Stimulated activated effector memory CD8-positive, alpha-beta T cell treated with anti-CD3 and anti-CD28 coated beads, Interleukin-12 subunit alpha, Interleukin-12 subunit beta, amount 100 ng/mL, for 72 hours (primary cell): ENCODE data around the gene NME3.

Source experiments
- ATAC-seq: fragments of 150-1000 bp; cut with Tn5 transposase; 2 replicates; pipeline ENCODE4 v1.10.0; 2021
- DNase-seq, 2 donors: peaks; one replicate each; pipeline ENCODE4 v3.0.0; 2021 to 2022; ENCODE audit warnings: low spot score in 2 of 2
- H3K27ac Mint-ChIP-seq: one replicate; pipeline ENCODE4 v1.8.0; 2022; ENCODE audit warnings: mild to moderate bottlenecking, mixed read lengths
- H3K36me3 Mint-ChIP-seq: one replicate; pipeline ENCODE4 v1.8.0; 2022; ENCODE audit warnings: mild to moderate bottlenecking, mixed read lengths
- H3K4me1 Mint-ChIP-seq: one replicate; pipeline ENCODE4 v1.8.0; 2022; ENCODE audit warnings: mixed read lengths
- H3K4me3 Mint-ChIP-seq: one replicate; pipeline ENCODE4 v1.8.0; 2022; ENCODE audit warnings: mild to moderate bottlenecking, mixed read lengths
- H3K9me3 Mint-ChIP-seq: one replicate; pipeline ENCODE4 v1.8.0; 2022; ENCODE audit warnings: mixed read lengths

NME3 gene

GRCh38 chr16:1788095-1788707 is 16.9 kb upstream of the NME3 start:
- DNase-seq = no peak
- no peak overlapping the region for H3K27ac Mint-ChIP-seq
- H3K36me3 Mint-ChIP-seq = peaks cover 24% of the 10 kb centered on the region
- no peak for ATAC-seq
- H3K4me1 Mint-ChIP-seq = peaks cover 15% of the 10 kb centered on the region
- no peak overlapping the region for H3K4me3 Mint-ChIP-seq
- H3K9me3 Mint-ChIP-seq = no peaks in the 10 kb centered on the region

DNA sequence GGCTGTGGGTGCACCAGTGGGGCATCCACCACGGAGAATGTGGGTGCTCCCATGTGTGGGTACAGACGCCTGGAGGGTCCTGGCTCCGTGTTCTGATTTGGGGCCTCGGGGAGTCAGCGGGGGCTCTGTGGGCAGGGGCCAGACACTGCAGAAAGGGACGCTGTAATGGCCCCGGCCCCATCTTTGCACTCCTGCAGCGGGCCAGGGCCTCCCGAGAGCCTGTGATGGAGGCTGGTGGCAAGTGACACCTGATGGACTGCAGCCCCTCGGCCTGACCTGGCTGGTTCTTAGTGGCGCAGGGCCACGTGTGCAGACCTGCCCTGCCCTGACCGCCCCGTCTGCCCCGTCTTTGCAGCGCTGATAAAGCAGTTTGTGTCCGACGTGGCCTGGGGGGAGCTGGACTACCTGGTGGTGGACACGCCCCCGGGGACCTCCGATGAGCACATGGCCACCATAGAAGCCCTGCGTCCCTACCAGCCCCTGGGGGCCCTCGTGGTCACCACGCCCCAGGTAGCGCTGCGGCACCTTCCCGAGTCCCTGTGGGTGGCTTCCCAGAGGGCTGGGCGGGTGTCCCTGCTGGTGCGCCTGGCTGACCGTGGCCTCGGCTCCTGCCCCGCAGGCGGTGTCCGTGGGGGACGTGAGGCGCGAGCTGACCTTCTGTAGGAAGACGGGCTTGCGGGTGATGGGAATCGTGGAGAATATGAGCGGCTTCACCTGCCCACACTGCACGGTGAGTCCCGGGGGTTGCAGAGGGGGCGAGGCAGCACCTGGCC is 16.2 kb upstream of the NME3 start:
- H3K36me3 Mint-ChIP-seq = peaks cover 28% of the 10 kb centered on the region
- no peak for ATAC-seq
- H3K9me3 Mint-ChIP-seq = no peaks in the 10 kb centered on the region

GRCh38 chr16:1787056-1787321 is 15.6 kb upstream of the NME3 start:
- no peaks in the 10 kb centered on the region for H3K9me3 Mint-ChIP-seq
- no peak overlapping the region for H3K27ac Mint-ChIP-seq
- H3K4me3 Mint-ChIP-seq = no peak overlapping the region
- ATAC-seq = no peak
- DNase-seq = no peak
- peaks cover 15% of the 10 kb centered on the region for H3K4me1 Mint-ChIP-seq
- H3K36me3 Mint-ChIP-seq = peaks cover 33% of the 10 kb centered on the region

More for the DNA sequence above, 16.2 kb upstream of the NME3 start:
- Mint-ChIP-seq H3K4me3 (no peak overlapping the region), H3K27ac (no peak overlapping the region), H3K4me1 (peaks cover 15% of the 10 kb centered on the region)
- no peak for DNase-seq

DNA sequence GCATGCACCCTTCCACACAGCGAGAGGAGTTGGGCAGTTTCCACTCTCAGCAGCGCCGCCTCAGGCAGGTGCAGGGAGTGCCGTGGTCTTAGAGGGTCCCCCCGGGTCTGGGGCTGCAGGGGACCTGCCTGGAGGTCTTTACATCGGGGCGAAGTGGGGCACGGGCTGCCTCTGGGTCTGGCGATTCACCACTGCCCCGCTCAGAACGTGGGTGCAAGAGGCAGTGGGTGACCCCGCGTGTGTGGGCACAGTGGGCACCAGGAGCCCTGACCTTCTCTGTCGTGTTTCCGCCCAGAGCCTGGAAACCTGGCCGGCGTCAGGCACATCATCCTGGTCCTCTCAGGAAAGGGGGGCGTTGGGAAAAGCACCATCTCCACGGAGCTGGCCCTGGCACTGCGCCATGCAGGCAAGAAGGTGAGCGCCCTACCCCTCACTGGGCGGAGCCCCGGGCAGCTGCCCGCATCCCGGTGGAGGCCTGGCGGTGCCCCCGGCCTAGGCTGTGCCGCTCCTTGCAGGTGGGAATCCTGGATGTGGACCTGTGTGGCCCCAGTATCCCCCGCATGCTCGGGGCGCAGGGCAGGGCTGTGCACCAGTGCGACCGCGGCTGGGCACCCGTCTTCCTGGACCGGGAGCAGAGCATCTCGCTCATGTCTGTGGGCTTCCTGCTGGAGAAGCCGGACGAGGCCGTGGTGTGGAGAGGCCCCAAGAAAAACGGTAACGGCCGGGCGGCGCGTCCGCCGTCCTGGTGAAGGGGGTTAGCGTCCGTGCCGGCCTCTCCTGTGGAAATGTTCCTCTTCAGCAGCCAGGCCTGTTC is 15.1 kb upstream of the NME3 start:
- DNase-seq (no peak), ATAC-seq (no peak)
- peaks cover 20% of the 10 kb centered on the region for H3K4me1 Mint-ChIP-seq
- H3K9me3 Mint-ChIP-seq = no peaks in the 10 kb centered on the region
- H3K27ac Mint-ChIP-seq = no peak overlapping the region
- no peak overlapping the region for H3K4me3 Mint-ChIP-seq
- H3K36me3 Mint-ChIP-seq = peaks cover 39% of the 10 kb centered on the region

DNA sequence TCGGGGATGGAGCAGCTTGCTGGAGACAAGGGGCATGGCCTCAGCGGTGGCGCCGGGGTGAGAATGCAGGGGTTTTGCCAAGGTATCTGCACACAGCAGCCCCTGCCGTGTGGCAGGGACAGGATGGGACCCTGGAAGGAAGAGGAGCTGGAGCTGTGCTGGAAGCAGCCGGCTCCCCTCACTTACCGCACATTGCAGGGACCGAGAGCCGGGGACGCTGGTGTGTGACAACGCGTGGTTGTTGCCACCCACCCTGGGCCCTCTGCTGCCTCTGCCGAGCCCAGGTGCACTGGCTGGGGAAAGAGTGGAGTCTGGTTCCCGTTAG is 14.5 kb upstream of the NME3 start:
- no peak overlapping the region for H3K4me3 Mint-ChIP-seq
- ATAC-seq (no peak), DNase-seq (peak in 1 of 2 donors; percentile 47)
- peaks cover 26% of the 10 kb centered on the region for H3K4me1 Mint-ChIP-seq
- H3K27ac Mint-ChIP-seq = no peak overlapping the region
- H3K36me3 Mint-ChIP-seq = peaks cover 44% of the 10 kb centered on the region
- no peaks in the 10 kb centered on the region for H3K9me3 Mint-ChIP-seq

- DNase-seq = no peak
- ATAC-seq = no peak
- peak overlapping the region; percentile 38 for H3K4me3 Mint-ChIP-seq
- peak overlapping the region; percentile 10 for H3K27ac Mint-ChIP-seq
- peaks cover 46% of the 10 kb centered on the region for H3K36me3 Mint-ChIP-seq
- H3K9me3 Mint-ChIP-seq = no peaks in the 10 kb centered on the region
- H3K4me1 Mint-ChIP-seq = peaks cover 26% of the 10 kb centered on the region
Measured at GRCh38 chr16:1784977-1785845, 13.9 kb upstream of the NME3 start.

DNA sequence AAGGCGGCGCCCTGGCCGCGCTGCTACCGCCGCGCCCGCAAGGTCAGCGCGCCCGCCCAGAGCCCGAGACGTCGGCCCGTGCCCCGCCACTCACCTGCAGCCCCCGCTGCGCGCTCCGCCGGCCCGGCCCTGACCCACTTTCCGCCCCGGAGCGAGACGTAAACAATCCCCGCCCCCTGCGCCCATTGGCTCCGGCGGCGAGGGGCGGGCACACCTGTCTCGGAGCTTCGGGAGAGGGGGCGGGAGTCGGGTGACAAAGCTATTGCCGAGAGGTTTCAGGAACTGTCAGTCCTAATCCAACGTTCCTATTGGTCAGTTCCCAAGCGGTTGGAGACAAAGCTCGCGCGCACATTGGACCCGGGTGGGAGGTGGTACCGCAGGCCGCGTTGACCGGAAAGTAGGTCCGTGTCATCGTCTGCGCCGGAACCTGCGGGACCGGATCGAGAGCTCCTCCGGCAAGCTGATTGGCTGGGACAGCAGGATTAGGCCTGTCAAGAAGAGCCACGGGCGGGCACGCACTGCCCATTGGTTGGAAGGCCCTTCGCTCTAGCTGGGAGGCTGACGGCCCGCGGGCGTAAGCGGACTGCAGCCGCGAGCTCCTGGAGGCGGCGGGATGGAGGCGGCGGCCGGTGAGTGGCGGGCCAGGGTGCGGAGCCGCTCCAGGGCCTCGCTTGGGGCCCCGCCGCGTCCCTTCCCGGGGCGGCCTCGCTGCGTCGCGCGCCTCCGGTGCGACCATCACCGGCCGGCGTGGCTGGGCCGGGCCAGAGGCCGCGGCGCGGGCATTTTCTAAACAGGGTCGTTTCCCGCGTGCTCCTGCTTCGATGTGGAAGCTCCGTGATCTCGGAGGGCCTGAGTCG is 11.3 kb upstream of the NME3 start, which contains the start of the genes NUBP2 and SPSB3:
Gene NUBP2 (plus strand): TSS at position 553 of the 857 bp plus-strand sequence. CDS start 61 bp downstream, at position 614.
Gene SPSB3 (minus strand): TSS at position 164 of the 857 bp plus-strand sequence. CDS start 1,088 bp downstream, outside the sequence.
- ATAC-seq = peak; percentile 93
- H3K4me3 Mint-ChIP-seq = peak within 1 kb of the TSS; percentile 79

GRCh38 chr16:1781758-1782407 is 10.5 kb upstream of the NME3 start:
- ATAC-seq = peak; percentile 1
- Mint-ChIP-seq H3K4me1 (peaks cover 25% of the 10 kb centered on the region), H3K9me3 (no peaks in the 10 kb centered on the region), H3K36me3 (peaks cover 45% of the 10 kb centered on the region), H3K4me3 (peak overlapping the region; percentile 79), H3K27ac (peak overlapping the region; percentile 90)
- no peak for DNase-seq

More for the DNA sequence above, 11.3 kb upstream of the NME3 start, which contains the start of the genes NUBP2 and SPSB3:
- Mint-ChIP-seq H3K36me3 (peaks cover 45% of the 10 kb centered on the region), H3K9me3 (no peaks in the 10 kb centered on the region), H3K4me1 (peaks cover 25% of the 10 kb centered on the region), H3K27ac (peak within 1 kb of the TSS; percentile 90)
- peak; percentile 82 to 98 for DNase-seq

GRCh38 chr16:1781254-1781653 is 9.9 kb upstream of the NME3 start:
- H3K4me3 Mint-ChIP-seq = peak overlapping the region; percentile 79
- no peaks in the 10 kb centered on the region for H3K9me3 Mint-ChIP-seq
- peak overlapping the region; percentile 90 for H3K27ac Mint-ChIP-seq
- H3K36me3 Mint-ChIP-seq = peaks cover 50% of the 10 kb centered on the region
- DNase-seq = no peak
- no peak for ATAC-seq
- H3K4me1 Mint-ChIP-seq = peaks cover 25% of the 10 kb centered on the region

- no peak for ATAC-seq
- Mint-ChIP-seq H3K9me3 (no peaks in the 10 kb centered on the region), H3K27ac (no peak overlapping the region), H3K4me1 (peaks cover 25% of the 10 kb centered on the region), H3K36me3 (peaks cover 50% of the 10 kb centered on the region), H3K4me3 (peak overlapping the region; percentile 79)
- DNase-seq = no peak
Measured at GRCh38 chr16:1780677-1781072, 9.3 kb upstream of the NME3 start.

- ATAC-seq (no peak), DNase-seq (no peak)
- peaks cover 44% of the 10 kb centered on the region for H3K36me3 Mint-ChIP-seq
- H3K9me3 Mint-ChIP-seq = no peaks in the 10 kb centered on the region
- peak overlapping the region; percentile 23 for H3K27ac Mint-ChIP-seq
- H3K4me3 Mint-ChIP-seq = peak overlapping the region; percentile 79
- H3K4me1 Mint-ChIP-seq = peaks cover 19% of the 10 kb centered on the region
Measured at GRCh38 chr16:1779741-1780676, 8.7 kb upstream of the NME3 start.

DNA sequence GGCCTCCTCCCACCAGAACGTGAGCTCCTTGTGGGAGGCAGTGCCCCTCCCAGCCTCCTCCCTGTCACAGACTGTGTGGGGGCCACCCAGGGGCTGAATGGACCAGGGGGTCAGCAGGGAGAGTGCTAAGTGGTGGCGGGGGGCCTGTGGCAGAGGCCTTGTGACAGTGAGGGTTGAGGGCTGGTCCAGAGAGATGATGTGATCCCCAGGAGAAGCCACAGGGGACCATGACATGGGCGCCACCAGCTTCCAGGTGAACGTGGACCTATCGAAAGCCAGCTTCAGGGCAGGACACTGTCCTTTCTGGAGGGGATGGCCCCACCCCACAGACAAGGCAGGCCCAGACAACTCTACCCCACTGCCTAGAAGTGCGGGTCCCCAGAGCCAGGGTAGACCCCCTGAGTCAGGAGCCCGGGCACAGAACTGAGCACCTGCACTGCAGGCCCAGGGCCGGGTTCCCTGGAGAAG is 7.9 kb upstream of the NME3 start:
- peaks cover 41% of the 10 kb centered on the region for H3K36me3 Mint-ChIP-seq
- no peaks in the 10 kb centered on the region for H3K9me3 Mint-ChIP-seq
- H3K4me1 Mint-ChIP-seq = peaks cover 17% of the 10 kb centered on the region

More for the DNA sequence above, 7.9 kb upstream of the NME3 start:
- no peak for ATAC-seq
- H3K4me3 Mint-ChIP-seq = no peak overlapping the region
- no peak for DNase-seq
- peak overlapping the region; percentile 23 for H3K27ac Mint-ChIP-seq
